Measurements from ENCODE around the gene LRP2BP.

GRCh38 chr4:185369731-185370130 lies 26.0 kb downstream of the LRP2BP start:
- TF ChIP-seq CTCF (IDR thresholded peaks at IDR 0.05) (no peak), POLR2AphosphoS5 (IDR thresholded peaks at IDR 0.05) (no peak), POLR2A (IDR thresholded peaks at IDR 0.05) (no peak)

Data from breast epithelium (tissue), 3 donors.